ENCODE data around the gene C1QL4. TPM values are rescaled to one million over a fixed set of nuclear protein-coding genes. Genes with fewer than 3 reads are reported as not detected.

The C1QL4 gene
- total RNA-seq, 1 donor from 2014 or later, result not detected

DNA sequence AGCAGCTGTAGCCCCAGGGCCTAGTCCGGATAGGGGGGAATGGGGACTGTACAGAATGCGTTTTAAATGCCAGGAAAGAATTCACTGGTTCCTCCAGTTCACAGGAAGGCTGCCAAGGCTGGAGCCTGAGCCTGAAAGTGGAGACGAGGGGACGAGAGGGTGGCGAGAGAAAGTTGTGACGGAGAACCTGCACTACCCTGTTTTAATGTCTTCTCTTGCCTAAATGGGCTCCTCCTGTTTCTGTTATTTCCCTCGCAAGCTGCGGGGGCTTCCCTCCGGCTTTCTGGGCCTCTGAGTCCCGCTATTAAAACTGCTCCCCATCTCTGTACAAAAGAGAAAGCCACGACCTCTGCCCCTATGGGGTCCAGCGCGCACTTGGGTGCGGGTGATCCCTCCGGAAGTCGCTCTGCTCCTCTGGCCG is 4.5 kb downstream of the C1QL4 start:
- Histone ChIP-seq H3K36me3 (ENCODE audit: control insufficient read depth, insufficient read depth, low read length) (peaks cover 2% of the 10 kb centered on the region), H3K27me3 (ENCODE audit: control insufficient read depth, insufficient read depth, low read length) (peaks cover 22% of the 10 kb centered on the region), H3K4me3 (ENCODE audit: low read depth, low read length) (no peak overlapping the region)
- no peak for DNase-seq (ENCODE audit: low read depth)
- TF ChIP-seq, protein P1, sequence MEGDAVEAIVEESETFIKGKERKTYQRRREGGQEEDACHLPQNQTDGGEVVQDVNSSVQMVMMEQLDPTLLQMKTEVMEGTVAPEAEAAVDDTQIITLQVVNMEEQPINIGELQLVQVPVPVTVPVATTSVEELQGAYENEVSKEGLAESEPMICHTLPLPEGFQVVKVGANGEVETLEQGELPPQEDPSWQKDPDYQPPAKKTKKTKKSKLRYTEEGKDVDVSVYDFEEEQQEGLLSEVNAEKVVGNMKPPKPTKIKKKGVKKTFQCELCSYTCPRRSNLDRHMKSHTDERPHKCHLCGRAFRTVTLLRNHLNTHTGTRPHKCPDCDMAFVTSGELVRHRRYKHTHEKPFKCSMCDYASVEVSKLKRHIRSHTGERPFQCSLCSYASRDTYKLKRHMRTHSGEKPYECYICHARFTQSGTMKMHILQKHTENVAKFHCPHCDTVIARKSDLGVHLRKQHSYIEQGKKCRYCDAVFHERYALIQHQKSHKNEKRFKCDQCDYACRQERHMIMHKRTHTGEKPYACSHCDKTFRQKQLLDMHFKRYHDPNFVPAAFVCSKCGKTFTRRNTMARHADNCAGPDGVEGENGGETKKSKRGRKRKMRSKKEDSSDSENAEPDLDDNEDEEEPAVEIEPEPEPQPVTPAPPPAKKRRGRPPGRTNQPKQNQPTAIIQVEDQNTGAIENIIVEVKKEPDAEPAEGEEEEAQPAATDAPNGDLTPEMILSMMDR (IDR thresholded peaks at IDR 0.05; ENCODE audit: insufficient read depth, low read length, severe bottlenecking), result no peak
- FAIRE-seq, result no peak

DNA sequence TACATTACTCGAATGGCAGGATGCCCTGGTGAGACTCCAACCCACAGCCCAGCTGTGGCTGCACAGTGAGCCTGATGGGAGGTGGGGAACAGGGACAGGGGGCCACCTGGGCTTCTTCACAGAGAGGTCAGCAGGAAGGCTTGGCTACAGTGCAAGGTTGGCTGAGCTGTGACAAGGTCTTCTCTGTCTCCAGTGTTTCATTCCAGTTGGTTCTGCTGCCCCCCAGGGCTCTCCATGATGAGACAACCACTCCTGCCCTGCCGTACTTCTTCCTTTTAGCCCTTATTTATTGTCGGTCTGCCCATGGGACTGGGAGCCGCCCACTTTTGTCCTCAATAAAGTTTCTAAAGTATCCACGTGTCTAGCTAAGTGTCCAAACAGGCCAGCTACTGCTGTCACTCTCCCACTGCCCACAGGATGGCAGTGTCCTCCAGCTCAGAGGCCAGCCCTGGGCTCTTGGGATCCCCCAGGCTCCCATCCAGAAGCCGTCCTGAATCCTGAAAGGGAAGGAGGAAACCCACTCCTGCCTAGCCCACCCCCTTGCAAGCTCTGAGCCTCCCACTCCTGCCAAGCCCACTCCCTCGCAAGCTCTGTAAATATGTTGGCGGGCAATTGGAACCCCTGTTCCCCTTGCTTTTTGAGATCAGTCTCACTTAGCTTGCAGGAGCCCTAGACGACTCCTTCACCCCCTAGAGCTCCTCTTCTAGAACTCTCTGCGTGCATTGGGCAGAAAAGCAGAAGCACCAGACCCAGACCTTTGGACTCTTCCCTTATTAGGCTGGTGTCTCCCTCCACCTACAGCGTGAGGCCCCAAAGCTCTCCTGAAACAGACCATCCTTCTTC is 5.4 kb downstream of the C1QL4 start:
- Histone ChIP-seq H3K36me3 (ENCODE audit: control insufficient read depth, insufficient read depth, low read length) (peaks cover 5% of the 10 kb centered on the region), H3K4me3 (ENCODE audit: low read depth, low read length) (no peak overlapping the region), H3K27me3 (ENCODE audit: control insufficient read depth, insufficient read depth, low read length) (peaks cover 15% of the 10 kb centered on the region)
- DNase-seq (ENCODE audit: low read depth), result peak; percentile 58
- peak; percentile 40 for FAIRE-seq
- TF ChIP-seq, protein P1 (IDR thresholded peaks at IDR 0.05; ENCODE audit: insufficient read depth, low read length, severe bottlenecking), result peak; percentile 84

DNA sequence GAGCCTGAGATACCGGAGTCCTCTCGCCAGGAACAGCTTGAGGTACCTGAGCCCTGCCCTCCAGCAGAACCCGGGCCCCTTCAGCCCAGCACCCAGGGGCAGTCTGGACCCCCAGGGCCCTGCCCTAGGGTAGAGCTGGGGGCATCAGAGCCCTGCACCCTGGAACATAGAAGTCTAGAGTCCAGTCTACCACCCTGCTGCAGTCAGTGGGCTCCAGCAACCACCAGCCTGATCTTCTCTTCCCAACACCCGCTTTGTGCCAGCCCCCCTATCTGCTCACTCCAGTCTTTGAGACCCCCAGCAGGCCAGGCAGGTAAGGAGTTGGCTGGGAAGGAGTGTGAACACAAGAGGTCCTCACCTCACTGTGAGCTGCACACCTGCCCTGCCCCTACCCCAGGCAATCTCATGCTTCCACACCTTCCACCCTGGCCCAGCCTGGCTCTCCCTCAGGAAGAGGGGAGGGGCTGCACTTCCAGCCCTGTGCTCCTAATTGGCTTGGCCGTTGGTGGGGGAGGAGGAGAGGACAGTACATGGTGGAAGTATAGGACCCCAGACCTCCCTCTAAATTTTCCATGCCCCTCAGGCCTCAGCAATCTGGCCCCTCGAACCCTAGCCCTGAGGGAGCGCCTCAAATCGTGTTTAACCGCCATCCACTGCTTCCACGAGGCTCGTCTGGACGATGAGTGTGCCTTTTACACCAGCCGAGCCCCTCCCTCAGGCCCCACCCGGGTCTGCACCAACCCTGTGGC is 6.2 kb downstream of the C1QL4 start:
- Histone ChIP-seq H3K36me3 (ENCODE audit: control insufficient read depth, insufficient read depth, low read length) (peaks cover 8% of the 10 kb centered on the region), H3K27me3 (ENCODE audit: control insufficient read depth, insufficient read depth, low read length) (peaks cover 8% of the 10 kb centered on the region), H3K4me3 (ENCODE audit: low read depth, low read length) (no peak overlapping the region)
- DNase-seq (ENCODE audit: low read depth) (no peak), FAIRE-seq (no peak)
- TF ChIP-seq, protein P1 (IDR thresholded peaks at IDR 0.05; ENCODE audit: insufficient read depth, low read length, severe bottlenecking), result no peak

DNA sequence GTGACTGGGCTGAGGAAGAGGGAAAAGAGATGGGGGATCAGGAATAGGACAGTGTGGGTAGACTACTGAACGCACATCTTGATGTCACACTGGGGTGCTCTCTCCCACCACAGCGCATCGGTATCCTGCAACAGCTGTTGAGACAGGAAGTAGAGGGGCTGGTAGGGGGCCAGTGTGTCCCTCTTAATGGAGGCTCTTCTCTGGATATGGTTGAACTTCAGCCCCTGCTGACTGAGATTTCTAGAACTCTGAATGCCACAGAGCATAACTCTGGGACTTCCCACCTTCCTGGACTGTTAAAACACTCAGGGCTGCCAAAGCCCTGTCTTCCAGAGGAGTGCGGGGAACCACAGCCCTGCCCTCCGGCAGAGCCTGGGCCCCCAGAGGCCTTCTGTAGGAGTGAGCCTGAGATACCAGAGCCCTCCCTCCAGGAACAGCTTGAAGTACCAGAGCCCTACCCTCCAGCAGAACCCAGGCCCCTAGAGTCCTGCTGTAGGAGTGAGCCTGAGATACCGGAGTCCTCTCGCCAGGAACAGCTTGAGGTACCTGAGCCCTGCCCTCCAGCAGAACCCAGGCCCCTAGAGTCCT is 6.9 kb downstream of the C1QL4 start:
- DNase-seq (ENCODE audit: low read depth) (no peak), FAIRE-seq (no peak)
- H3K36me3 ChIP-seq (ENCODE audit: control insufficient read depth, insufficient read depth, low read length), result peaks cover 8% of the 10 kb centered on the region
- TF ChIP-seq, protein P1 (IDR thresholded peaks at IDR 0.05; ENCODE audit: insufficient read depth, low read length, severe bottlenecking), result no peak
- H3K27me3 ChIP-seq (ENCODE audit: control insufficient read depth, insufficient read depth, low read length), result peaks cover 4% of the 10 kb centered on the region
- no peak overlapping the region for H3K4me3 ChIP-seq (ENCODE audit: low read depth, low read length)

DNA sequence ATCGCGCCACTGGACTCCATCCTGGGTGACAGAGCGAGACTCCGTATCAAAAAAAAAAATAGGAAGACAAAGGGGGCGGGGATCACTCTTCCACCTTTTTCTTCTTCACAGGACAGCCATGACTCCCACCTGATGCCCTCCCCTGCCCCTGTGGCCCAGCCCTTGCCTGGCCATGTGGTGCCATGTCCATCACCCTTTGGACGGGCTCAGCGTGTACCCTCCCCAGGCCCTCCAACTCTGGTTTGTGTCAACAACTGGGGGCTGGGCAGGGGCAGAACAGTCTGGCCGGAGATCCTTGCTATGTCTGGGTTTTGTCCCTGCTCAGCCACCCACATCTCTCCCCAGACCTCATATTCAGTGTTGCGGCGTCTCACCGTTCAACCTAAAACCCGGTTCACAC is 8.2 kb downstream of the C1QL4 start:
- Histone ChIP-seq H3K4me3 (ENCODE audit: low read depth, low read length) (no peak overlapping the region), H3K36me3 (ENCODE audit: control insufficient read depth, insufficient read depth, low read length) (peaks cover 8% of the 10 kb centered on the region), H3K27me3 (ENCODE audit: control insufficient read depth, insufficient read depth, low read length) (peaks cover 4% of the 10 kb centered on the region)
- no peak for FAIRE-seq
- TF ChIP-seq, protein P1 (IDR thresholded peaks at IDR 0.05; ENCODE audit: insufficient read depth, low read length, severe bottlenecking), result no peak
- no peak for DNase-seq (ENCODE audit: low read depth)

Data from bronchial epithelial cell (primary cell).